GM23338 (cell line): Measurements from ENCODE around the gene GPI.

ENCODE experiments used
- CREB1 ChIP-seq: fragments of 250-450 bp; sonication (Bioruptor Pico); IDR thresholded peaks from 2 replicates; pipeline ENCODE4 v1.5.0; 2020; ENCODE audit warnings: low read depth, mild to moderate bottlenecking, moderate library complexity
- EZH2 ChIP-seq: fragments of 200-600 bp; sonication (generic); IDR thresholded peaks from one replicate; pipeline ENCODE4 v1.8.0; 2017; ENCODE audit warnings: antibody characterized with exemption, mild to moderate bottlenecking, low read depth; ENCODE audit not compliant: unreplicated experiment
- EZH2phosphoT487 ChIP-seq: fragments of 200-600 bp; sonication (generic); IDR thresholded peaks from one replicate; pipeline ENCODE4 v1.8.1; 2018; ENCODE audit warnings: antibody characterized with exemption; ENCODE audit not compliant: unreplicated experiment
- POLR2AphosphoS5 ChIP-seq: IDR thresholded peaks from 2 replicates; pipeline ENCODE4 v1.6.1; 2016; ENCODE audit warnings: antibody characterized with exemption, low read depth
- ZNF331 ChIP-seq: fragments of 250-450 bp; sonication (Bioruptor Pico); IDR thresholded peaks from 2 replicates; pipeline ENCODE4 v1.5.0; 2020; ENCODE audit warnings: low read depth, mild to moderate bottlenecking, moderate library complexity
- TF ChIP-seq, protein P1 (sequence below), 2 experiments: fragments of 200-600 bp in 1 of 2; sonication (generic) in 1 of 2; conservative IDR thresholded peaks; 2 replicates each; pipeline versions ENCODE4 v1.5.1 to v1.6.1; 2016 to 2017; ENCODE audit warnings: antibody characterized with exemption in 2 of 2, low read depth in 2 of 2, mild to moderate bottlenecking in 2 of 2, moderate library complexity in 1 of 2
- TF ChIP-seq, protein P2 (sequence below): IDR thresholded peaks from one replicate; pipeline ENCODE4 v1.6.1; 2018; ENCODE audit warnings: antibody characterized with exemption; ENCODE audit not compliant: unreplicated experiment
- TF ChIP-seq, protein P3 (sequence below): fragments of 250-450 bp; sonication (Bioruptor Pico); IDR thresholded peaks from 2 replicates; pipeline ENCODE4 v1.5.0; 2020; ENCODE audit warnings: mild to moderate bottlenecking, moderate library complexity
- TF ChIP-seq, protein P4 (sequence below): IDR thresholded peaks from 2 replicates; pipeline ENCODE4 v1.6.1; 2016; ENCODE audit warnings: antibody characterized with exemption

DNA sequence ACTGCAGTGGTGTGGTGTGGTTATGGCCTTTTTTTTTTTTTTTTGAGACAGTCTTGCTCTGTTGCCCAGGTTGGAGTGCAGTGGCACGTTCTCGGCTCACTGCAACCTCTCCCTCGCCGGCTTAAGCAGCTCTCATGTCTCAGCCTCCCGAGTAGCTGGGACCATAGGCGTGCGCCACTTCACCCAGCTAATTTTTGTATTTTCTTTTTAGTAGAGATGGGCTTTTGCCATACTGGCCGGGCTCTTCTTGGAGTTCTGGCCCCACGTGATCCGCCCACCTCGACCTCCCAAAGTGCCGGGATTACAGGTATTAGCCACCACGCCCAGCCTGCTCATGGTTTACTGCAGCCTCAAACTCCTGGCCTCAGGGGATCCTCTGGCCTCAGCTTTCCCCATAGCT, 46.2 kb downstream of the GPI start:
- TF ChIP-seq EZH2 (no peak), POLR2AphosphoS5 (no peak), EZH2phosphoT487 (no peak), CREB1 (CRISPR knock-in tag) (no peak), ZNF331 (no peak)
- TF ChIP-seq, protein P1, sequence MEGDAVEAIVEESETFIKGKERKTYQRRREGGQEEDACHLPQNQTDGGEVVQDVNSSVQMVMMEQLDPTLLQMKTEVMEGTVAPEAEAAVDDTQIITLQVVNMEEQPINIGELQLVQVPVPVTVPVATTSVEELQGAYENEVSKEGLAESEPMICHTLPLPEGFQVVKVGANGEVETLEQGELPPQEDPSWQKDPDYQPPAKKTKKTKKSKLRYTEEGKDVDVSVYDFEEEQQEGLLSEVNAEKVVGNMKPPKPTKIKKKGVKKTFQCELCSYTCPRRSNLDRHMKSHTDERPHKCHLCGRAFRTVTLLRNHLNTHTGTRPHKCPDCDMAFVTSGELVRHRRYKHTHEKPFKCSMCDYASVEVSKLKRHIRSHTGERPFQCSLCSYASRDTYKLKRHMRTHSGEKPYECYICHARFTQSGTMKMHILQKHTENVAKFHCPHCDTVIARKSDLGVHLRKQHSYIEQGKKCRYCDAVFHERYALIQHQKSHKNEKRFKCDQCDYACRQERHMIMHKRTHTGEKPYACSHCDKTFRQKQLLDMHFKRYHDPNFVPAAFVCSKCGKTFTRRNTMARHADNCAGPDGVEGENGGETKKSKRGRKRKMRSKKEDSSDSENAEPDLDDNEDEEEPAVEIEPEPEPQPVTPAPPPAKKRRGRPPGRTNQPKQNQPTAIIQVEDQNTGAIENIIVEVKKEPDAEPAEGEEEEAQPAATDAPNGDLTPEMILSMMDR (conservative IDR thresholded peaks at IDR 0.05; ENCODE audit: low read depth in 2 of 2): no peak
- TF ChIP-seq, protein P2, sequence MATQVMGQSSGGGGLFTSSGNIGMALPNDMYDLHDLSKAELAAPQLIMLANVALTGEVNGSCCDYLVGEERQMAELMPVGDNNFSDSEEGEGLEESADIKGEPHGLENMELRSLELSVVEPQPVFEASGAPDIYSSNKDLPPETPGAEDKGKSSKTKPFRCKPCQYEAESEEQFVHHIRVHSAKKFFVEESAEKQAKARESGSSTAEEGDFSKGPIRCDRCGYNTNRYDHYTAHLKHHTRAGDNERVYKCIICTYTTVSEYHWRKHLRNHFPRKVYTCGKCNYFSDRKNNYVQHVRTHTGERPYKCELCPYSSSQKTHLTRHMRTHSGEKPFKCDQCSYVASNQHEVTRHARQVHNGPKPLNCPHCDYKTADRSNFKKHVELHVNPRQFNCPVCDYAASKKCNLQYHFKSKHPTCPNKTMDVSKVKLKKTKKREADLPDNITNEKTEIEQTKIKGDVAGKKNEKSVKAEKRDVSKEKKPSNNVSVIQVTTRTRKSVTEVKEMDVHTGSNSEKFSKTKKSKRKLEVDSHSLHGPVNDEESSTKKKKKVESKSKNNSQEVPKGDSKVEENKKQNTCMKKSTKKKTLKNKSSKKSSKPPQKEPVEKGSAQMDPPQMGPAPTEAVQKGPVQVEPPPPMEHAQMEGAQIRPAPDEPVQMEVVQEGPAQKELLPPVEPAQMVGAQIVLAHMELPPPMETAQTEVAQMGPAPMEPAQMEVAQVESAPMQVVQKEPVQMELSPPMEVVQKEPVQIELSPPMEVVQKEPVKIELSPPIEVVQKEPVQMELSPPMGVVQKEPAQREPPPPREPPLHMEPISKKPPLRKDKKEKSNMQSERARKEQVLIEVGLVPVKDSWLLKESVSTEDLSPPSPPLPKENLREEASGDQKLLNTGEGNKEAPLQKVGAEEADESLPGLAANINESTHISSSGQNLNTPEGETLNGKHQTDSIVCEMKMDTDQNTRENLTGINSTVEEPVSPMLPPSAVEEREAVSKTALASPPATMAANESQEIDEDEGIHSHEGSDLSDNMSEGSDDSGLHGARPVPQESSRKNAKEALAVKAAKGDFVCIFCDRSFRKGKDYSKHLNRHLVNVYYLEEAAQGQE: no peak
- TF ChIP-seq, protein P3, sequence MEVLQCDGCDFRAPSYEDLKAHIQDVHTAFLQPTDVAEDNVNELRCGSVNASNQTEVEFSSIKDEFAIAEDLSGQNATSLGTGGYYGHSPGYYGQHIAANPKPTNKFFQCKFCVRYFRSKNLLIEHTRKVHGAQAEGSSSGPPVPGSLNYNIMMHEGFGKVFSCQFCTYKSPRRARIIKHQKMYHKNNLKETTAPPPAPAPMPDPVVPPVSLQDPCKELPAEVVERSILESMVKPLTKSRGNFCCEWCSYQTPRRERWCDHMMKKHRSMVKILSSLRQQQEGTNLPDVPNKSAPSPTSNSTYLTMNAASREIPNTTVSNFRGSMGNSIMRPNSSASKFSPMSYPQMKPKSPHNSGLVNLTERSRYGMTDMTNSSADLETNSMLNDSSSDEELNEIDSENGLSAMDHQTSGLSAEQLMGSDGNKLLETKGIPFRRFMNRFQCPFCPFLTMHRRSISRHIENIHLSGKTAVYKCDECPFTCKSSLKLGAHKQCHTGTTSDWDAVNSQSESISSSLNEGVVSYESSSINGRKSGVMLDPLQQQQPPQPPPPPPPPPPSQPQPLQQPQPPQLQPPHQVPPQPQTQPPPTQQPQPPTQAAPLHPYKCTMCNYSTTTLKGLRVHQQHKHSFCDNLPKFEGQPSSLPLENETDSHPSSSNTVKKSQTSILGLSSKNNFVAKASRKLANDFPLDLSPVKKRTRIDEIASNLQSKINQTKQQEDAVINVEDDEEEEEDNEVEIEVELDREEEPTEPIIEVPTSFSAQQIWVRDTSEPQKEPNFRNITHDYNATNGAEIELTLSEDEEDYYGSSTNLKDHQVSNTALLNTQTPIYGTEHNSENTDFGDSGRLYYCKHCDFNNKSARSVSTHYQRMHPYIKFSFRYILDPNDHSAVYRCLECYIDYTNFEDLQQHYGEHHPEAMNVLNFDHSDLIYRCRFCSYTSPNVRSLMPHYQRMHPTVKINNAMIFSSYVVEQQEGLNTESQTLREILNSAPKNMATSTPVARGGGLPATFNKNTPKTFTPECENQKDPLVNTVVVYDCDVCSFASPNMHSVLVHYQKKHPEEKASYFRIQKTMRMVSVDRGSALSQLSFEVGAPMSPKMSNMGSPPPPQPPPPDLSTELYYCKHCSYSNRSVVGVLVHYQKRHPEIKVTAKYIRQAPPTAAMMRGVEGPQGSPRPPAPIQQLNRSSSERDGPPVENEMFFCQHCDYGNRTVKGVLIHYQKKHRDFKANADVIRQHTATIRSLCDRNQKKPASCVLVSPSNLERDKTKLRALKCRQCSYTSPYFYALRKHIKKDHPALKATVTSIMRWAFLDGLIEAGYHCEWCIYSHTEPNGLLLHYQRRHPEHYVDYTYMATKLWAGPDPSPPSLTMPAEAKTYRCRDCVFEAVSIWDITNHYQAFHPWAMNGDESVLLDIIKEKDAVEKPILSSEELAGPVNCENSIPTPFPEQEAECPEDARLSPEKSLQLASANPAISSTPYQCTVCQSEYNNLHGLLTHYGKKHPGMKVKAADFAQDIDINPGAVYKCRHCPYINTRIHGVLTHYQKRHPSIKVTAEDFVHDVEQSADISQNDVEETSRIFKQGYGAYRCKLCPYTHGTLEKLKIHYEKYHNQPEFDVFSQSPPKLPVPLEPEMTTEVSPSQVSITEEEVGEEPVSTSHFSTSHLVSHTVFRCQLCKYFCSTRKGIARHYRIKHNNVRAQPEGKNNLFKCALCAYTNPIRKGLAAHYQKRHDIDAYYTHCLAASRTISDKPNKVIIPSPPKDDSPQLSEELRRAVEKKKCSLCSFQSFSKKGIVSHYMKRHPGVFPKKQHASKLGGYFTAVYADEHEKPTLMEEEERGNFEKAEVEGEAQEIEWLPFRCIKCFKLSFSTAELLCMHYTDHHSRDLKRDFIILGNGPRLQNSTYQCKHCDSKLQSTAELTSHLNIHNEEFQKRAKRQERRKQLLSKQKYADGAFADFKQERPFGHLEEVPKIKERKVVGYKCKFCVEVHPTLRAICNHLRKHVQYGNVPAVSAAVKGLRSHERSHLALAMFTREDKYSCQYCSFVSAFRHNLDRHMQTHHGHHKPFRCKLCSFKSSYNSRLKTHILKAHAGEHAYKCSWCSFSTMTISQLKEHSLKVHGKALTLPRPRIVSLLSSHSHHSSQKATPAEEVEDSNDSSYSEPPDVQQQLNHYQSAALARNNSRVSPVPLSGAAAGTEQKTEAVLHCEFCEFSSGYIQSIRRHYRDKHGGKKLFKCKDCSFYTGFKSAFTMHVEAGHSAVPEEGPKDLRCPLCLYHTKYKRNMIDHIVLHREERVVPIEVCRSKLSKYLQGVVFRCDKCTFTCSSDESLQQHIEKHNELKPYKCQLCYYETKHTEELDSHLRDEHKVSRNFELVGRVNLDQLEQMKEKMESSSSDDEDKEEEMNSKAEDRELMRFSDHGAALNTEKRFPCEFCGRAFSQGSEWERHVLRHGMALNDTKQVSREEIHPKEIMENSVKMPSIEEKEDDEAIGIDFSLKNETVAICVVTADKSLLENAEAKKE (CRISPR knock-in tag): no peak
- TF ChIP-seq, protein P4, sequence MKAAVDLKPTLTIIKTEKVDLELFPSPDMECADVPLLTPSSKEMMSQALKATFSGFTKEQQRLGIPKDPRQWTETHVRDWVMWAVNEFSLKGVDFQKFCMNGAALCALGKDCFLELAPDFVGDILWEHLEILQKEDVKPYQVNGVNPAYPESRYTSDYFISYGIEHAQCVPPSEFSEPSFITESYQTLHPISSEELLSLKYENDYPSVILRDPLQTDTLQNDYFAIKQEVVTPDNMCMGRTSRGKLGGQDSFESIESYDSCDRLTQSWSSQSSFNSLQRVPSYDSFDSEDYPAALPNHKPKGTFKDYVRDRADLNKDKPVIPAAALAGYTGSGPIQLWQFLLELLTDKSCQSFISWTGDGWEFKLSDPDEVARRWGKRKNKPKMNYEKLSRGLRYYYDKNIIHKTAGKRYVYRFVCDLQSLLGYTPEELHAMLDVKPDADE: no peak
